ENCODE results near the gene NUDT16.

Gene NUDT16

DNA sequence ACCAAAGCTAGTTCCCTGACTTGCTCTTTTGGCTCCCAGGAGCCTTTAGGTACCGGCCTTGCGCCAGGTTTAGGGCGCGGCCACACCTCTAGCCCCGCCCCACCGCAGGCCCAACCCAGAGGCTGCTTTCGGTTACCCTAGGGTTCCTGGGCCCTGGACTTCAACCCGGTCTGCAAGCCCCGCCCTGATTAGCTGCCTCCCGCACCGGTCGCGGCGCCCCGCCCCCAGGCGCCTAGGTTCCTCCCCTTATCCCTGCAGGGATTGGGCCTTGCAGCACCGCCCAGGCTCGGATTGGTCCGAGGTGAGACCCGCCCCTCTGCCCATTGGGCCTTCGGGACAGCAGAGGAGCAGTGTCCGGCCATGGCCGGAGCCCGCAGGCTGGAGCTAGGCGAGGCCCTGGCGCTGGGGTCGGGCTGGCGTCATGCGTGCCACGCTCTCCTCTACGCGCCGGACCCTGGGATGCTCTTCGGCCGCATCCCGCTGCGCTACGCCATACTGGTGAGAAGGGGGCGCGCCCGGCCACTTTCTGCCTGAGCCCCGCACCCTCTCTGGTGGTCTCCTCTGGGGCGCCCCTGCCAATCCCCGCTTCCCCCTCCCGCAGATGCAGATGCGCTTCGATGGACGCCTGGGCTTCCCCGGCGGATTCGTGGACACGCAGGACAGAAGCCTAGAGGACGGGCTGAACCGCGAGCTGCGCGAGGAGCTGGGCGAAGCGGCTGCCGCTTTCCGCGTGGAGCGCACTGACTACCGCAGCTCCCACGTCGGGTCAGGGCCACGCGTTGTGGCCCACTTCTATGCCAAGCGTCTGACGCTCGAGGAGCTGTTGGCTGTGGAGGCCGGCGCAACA lies at the start of gene NUDT16:
Gene NUDT16 (plus strand): TSS at position 330 of the 847 bp plus-strand sequence. CDS start 31 bp downstream, at position 361.
- TF ChIP-seq, protein P1, sequence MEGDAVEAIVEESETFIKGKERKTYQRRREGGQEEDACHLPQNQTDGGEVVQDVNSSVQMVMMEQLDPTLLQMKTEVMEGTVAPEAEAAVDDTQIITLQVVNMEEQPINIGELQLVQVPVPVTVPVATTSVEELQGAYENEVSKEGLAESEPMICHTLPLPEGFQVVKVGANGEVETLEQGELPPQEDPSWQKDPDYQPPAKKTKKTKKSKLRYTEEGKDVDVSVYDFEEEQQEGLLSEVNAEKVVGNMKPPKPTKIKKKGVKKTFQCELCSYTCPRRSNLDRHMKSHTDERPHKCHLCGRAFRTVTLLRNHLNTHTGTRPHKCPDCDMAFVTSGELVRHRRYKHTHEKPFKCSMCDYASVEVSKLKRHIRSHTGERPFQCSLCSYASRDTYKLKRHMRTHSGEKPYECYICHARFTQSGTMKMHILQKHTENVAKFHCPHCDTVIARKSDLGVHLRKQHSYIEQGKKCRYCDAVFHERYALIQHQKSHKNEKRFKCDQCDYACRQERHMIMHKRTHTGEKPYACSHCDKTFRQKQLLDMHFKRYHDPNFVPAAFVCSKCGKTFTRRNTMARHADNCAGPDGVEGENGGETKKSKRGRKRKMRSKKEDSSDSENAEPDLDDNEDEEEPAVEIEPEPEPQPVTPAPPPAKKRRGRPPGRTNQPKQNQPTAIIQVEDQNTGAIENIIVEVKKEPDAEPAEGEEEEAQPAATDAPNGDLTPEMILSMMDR (IDR thresholded peaks at IDR 0.05; ENCODE audit: borderline replicate concordance, insufficient read depth, low read depth, low read length) = 0 out of 2 replicates have a peak, but pooled peaks have one; percentile 14
- peak within 1 kb of the TSS; percentile 65 for H3K4me3 ChIP-seq (ENCODE audit: low read depth, low read length)

DNA sequence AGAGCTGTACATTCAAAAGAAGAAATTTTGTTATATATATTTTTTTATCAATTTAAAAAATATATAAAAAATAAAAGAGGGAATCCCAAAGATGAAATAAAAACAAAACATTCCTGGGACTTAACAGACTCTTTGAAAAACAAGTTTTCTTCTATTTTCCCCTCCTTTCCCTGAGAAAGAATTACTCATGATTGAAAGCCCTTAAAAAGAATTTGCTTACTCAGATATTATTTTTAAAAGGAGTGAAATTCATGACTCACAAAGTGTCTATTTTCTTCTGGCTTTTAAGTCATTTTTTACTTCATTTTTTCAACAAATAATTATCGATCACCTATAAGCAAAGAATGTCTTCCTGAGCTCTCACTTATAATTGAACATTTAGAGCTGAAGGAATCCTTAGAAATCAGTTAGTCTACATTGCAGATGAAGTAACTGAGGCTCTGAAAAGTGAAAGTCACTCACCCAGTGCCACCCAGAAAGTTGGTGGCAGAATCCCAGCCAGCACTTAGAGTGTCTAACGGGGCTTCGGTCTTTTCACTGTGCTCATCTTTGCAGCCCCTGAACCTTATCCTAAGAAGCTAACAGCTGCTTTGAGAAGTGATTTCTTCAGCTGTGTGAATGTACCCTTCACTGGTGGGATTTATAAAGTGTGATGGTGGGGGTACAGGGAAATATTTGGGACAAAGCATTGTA lies 42.5 kb upstream of the NUDT16 start:
- TF ChIP-seq, protein P1 (IDR thresholded peaks at IDR 0.05; ENCODE audit: borderline replicate concordance, insufficient read depth, low read depth, low read length) = no peak
- H3K4me3 ChIP-seq (ENCODE audit: low read depth, low read length) = no peak overlapping the region

DNA sequence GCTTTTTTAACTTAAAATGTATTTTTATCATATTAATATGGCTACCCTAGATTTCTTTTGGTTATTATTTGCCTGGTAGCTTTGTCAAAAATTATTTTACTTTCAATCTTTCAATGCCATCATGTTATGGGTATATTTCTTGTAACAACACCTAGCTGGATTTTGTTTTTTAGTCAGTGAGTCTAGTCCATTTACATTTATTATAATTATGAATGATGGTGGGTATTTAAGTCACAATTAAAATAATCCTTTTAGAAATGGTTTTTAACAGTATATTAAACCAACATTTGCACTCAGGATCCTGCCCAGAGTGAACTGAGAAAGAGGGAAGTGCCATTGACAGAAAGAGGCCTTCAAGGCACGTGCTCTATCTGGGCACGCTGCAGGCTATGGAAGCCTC lies 39.8 kb upstream of the NUDT16 start:
- no peak overlapping the region for H3K4me3 ChIP-seq (ENCODE audit: low read depth, low read length)
- TF ChIP-seq, protein P1 (IDR thresholded peaks at IDR 0.05; ENCODE audit: borderline replicate concordance, insufficient read depth, low read depth, low read length) = no peak

DNA sequence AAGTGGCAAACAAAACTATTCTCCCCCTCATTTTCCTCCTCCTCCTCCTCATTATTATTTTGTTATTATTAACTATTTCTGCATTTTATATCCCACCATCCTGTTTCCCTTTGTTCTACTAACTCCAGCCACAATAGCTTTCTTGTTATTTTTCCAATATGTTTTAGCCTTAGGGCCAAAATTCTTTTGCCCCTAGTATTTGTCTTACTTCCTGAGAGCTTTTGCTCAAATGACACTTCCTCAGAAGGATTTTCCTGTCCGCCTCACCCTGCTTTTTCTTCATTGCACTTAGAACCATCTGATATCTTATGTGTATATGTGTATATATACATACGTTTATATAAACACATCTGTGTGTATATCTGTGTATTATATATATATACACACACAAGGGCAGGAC lies 32.7 kb upstream of the NUDT16 start:
- H3K4me3 ChIP-seq (ENCODE audit: low read depth, low read length) = no peak overlapping the region
- TF ChIP-seq, protein P1 (IDR thresholded peaks at IDR 0.05; ENCODE audit: borderline replicate concordance, insufficient read depth, low read depth, low read length) = no peak

DNA sequence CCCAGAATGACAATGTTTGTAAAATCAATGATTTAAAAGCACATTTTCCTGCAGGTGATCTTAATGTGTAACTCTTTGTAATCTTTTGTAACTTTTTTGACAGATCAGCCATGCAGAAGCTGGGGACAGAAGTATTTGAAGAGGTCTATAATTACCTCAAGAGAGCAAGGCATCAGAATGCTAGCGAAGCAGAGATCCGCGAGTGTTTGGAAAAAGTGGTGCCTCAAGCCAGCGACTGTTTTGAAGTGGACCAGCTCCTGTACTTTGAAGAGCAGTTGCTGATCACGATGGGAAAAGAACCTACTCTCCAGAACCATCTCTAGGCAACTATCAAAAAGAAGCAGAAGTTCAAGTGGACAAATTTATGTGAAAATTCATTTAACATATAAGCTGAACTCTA lies 32.1 kb upstream of the NUDT16 start:
- TF ChIP-seq, protein P1 (IDR thresholded peaks at IDR 0.05; ENCODE audit: borderline replicate concordance, insufficient read depth, low read depth, low read length) = no peak
- no peak overlapping the region for H3K4me3 ChIP-seq (ENCODE audit: low read depth, low read length)

DNA sequence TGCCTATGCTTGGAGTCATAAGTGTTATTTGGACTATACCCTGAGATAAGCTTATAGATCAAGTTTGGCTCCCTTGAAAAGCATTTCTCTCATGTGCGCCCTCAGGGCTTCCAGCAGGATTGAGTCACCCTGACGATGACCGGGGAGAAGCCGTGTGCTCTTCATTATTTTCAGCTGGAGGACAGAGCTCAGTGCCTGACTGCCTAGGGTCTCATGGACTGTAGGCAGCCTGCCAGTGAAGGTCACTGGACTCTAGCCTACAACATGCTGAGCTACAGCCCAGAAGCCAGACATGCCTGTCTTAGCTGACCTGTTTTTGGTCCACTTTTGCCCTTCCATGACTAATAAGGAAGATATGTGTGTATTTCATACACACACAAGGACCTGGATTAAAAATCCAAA lies 31.6 kb upstream of the NUDT16 start:
- TF ChIP-seq, protein P1 (IDR thresholded peaks at IDR 0.05; ENCODE audit: borderline replicate concordance, insufficient read depth, low read depth, low read length) = no peak
- no peak overlapping the region for H3K4me3 ChIP-seq (ENCODE audit: low read depth, low read length)

Data from GM12875 (cell line).